Retina (tissue), 1 donor: ENCODE measurements around the gene ZNF862.
A peak's percentile ranks its signal among the peaks of the same experiment; 100 is the strongest.
"Not testable (repeated sequence)": the region's sequence is repeated elsewhere in the genome, so short reads cannot be mapped to it uniquely, and the experiment has no call there.

Experiments used
- DNase-seq: peaks from one replicate; pipeline ENCODE4 v3.0.0-alpha.2; 2016

ZNF862 gene

GRCh38 chr7:149882248-149883047 lies 44.3 kb downstream of the ZNF862 start:
- no peak for DNase-seq

DNA sequence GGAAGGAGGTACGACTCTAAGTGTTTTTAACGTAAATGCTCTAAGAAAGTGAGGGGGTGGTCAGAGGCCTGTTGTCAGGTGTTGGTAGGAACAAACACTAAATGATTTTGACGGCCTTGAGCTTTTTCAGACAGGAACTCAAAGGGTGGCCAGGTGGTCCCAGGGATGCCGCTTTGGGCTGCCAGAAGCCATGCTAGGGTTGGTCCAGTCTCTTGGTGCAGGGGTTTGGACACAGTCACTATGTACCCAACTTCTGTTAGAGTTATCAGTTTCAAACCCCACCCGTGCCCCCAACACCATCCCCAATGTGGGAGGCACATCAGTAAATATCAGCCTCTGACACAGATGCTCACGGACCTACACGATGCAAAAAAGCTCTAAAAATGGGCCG lies 44.9 kb downstream of the ZNF862 start:
- no peak for DNase-seq

- DNase-seq: peak; percentile 63
Observed at GRCh38 chr7:149883452-149883861, 45.3 kb downstream of the ZNF862 start.

DNA sequence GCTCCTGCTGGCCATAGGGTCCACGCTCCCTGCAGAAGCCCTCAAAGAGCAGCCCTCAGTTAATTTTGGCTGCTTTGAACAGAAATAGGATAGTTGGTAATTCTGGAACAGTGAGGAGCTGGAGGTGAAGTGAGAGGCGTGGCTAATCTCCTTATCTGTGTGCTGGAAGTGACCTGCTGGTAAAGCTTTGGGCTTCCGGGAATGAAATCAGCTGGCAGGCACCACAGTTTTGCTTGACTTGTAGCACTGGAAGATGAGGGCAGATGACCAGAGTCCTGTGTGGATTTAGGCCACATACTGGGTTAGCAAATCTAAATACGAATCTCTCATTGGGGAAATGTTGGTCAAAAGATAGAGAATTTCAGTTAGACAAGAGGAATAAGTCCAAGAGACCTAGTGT lies 45.8 kb downstream of the ZNF862 start:
- DNase-seq: no peak

DNA sequence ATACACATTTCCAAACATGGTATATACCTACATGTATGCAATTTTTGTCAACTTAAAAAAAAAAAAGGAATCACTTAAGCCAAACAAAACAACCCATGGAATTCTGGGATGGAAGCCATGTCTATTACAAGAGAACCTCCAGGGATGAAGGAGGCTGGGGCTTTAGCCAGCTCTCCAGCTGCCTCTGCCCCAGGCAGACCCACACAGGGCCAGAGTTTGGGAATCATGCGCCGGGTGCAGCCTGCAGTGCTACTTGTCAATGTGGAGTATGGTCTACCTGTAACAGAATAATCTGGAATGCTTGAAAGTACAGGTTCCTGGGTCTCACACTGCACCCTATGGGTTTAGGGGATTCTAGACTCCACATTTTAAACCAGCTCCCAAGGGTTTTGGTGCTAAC lies 46.4 kb downstream of the ZNF862 start:
- DNase-seq: no peak

GRCh38 chr7:149885191-149886017 lies 47.2 kb downstream of the ZNF862 start:
- DNase-seq: no peak

DNA sequence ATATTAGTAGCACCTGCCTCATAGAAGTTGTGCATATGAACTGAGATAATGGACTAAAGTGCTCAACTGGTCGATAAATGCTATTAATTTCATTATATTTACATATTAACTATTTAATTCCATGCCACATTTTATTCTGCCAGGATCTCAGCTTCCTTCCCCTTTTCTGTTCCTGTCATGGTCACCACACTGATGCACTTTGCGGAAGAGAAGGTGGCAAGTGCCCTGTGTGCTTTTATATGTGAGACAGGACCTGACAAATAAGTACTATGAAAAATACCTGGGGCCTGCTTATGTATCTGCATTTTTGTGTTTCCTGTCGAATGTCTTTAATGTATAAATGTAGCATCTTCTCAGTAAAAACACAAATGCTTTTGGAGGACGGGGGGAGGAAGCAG lies 47.8 kb downstream of the ZNF862 start:
- DNase-seq: no peak

- no peak for DNase-seq
Observed at GRCh38 chr7:149887311-149887710, 49.1 kb downstream of the ZNF862 start.

DNA sequence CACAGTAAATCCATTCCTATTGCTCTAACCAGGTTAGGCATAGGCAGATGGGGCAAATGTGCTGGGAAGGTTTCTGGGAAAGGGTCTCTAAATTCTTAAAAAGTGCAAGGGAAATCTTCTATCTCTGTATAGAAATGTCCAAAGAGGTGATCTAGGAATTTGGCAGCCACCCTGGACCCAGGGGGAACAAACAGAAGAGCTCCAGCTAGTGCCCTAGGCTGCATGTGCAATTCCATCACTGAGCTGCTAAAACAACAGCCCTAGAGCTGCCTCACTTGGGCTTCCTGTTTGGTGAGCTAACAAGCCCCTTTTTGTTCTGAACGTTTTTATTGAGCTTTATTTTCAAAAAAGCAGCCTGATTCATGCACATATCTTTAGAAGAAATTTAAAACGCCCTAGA lies 52.5 kb downstream of the ZNF862 start:
- not testable (repeated sequence) for DNase-seq

GRCh38 chr7:149894957-149895356 lies 56.8 kb downstream of the ZNF862 start:
- not testable (repeated sequence) for DNase-seq

DNA sequence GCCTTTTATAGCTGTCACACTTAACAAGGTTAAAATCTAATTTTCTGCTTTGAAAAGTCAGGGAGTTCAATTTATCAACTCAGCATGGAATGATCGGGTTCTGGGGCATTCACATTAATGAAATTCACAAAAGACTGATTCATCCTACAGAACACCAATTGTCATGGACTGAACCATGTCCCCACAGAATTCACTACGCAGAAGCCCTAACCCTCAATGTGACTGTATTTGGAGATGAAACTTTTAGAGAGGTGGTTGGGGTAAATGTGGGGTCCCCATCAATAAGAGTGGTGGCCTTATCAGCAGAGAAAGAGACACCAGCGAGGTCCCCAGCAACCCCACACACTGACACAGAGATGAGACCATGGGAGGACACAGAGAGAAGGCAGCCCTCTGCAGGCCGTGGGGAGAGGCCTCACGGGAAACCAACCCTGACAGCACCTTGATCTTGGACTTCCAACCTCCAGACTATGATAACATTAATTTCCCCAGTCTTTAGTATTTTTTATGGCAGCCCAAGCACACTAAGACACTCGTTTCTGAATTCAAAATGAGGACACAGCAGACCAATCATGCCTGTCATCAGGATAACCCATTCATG lies 69.7 kb downstream of the ZNF862 start:
- DNase-seq: peak; percentile 14

GRCh38 chr7:149910219-149910618 lies 72.0 kb downstream of the ZNF862 start:
- not testable (repeated sequence) for DNase-seq

DNA sequence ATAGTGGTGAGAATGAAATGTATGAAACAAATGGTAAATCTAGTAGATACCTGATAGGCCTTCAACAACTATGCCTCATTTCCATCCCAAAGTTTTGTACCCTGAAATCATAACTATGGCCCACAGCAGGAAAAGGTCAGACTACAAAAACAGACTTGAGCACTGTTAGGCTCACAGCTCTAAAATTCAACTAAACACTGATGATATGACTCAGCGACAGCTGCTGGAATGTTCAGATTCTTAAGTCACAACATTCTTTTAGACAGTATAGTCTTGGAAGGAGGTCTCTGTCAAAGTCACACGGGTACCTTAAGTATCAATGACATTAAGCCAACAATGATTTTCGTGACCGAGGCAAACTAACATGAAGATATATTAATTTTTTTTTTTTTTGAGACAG lies 74.0 kb downstream of the ZNF862 start:
- not testable (repeated sequence) for DNase-seq
